Stimulated activated CD8-positive, alpha-beta memory T cell treated with anti-CD3 and anti-CD28 coated beads, Interleukin-4, amount 100 ng/mL, for 48 hours (primary cell): ENCODE measurements around the gene OBSL1.
A peak's percentile ranks its signal among the peaks of the same experiment; 100 is the strongest.

ENCODE experiments used
- DNase-seq: peaks from one replicate; pipeline ENCODE4 v3.0.0-alpha.2; 2020

Gene OBSL1

DNA sequence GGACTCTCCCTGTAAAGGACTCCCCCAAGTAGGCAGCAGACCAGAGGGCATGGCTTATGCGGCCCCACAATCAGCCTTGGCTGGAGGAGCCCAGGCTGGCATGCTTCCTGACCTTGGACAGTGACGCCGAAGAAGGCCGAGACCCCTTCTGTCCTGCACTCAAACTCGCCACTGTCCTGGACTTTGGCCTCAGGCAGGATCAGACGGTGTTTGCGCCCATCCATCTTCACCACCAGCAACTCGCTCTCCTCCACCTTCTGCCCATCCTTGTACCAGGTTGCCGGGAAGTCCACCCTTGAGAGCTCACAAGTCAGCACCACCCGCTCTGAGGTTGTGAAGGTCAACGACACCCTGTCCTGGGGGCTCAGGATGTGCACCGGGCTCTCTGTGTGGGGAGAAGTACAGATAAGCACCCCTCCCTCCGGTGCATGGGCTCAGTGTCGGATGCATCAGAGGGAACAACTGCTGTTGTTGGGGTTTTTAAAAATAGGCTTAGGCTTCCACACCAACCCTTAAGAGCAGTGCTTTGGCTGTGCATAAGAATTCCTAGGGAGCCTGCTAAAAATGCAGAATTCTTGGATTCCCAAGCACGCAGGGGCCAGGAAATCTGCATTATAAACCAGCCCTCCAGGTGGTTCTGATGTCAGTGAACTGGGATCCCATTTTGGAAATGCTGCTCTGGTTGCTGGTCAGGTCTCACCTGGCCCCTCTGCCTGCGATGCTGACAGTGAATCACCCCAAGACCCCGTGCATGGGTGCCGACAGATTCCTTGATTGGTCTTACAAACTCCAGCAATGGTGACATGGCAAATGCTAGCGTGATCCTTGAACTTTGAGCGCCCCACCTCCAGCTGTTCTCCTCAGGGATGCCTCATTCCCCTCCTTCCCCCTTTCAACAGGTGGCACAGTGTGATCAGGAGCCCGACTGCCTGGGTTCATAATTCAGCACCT lies 5.9 kb downstream of the OBSL1 start:
- DNase-seq: no peak

DNA sequence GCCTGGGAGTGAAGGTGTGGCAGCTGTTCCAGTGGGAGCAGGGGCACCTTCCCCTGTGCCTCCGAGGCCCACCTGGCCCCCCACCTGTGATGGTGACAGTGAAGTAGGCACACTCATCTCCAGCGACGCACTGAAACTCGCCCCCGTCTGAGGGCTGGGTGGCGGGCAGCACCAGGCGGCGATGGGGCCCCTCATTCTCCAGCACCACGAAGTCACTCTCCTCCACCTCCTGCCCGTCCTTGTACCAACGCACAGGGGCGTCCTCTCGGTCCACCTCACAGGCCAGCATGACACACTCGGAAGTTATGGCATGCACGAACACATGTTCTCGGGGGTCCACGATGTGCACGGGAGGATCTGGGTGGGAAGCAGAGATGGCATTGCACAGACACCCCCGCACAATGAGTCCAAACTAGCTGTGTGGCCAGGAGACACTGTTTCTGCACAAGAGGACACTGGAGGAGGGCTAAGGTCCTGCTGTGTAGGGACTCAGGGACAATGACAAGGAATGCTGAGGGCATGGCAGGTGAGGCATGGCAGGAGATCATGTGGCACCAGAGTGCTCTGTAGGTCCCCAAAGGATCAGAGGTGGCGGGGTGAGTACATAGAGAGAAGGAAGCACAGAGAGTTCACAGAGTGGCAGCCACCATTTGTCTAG lies 7.9 kb downstream of the OBSL1 start:
- no peak for DNase-seq

DNA sequence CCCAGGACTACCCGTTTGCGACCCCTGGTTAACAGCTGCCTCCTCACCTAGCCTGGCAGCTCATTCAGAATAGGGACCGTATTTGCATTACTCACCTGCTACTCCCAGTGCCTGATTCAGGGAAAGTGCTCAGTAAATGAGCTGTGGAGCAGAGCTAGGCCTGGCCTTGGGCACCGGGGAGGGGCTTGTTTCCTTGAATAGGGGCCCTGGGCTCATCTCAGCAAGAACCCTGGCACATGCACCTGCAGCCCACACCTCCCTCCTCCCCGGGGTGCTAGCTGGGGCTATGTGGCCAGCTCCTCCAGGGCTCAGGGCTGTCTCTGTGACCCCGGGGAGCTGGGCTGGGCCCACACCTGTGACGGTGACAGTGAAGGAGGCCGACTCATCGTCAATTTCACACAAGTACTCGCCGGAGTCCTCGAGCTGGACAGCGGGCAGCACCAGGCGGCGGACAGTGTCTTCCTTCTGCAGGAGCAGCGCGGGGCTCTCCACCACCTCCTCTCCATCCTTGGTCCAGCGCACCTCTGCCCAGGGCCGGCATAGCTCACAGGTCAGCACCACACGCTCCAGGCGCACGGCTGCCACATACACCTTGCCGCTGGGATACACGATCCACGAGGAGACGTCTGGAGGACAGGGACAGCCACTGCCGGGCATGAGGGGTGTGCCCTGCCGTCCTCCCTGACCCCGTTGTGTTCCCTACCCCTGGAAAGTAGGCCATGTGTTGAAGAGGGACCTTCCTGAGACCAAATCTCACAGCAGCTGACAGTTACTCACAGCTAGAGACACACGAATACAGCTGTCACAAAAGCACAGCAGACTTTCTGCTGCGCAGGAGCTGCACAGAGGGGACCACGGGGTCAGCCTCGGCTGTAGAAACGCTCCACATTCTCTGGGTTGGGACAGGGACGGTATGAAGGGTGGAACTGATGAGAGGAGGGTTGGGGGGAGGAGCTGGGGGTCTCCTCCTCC lies 9.0 kb downstream of the OBSL1 start:
- DNase-seq: no peak

DNA sequence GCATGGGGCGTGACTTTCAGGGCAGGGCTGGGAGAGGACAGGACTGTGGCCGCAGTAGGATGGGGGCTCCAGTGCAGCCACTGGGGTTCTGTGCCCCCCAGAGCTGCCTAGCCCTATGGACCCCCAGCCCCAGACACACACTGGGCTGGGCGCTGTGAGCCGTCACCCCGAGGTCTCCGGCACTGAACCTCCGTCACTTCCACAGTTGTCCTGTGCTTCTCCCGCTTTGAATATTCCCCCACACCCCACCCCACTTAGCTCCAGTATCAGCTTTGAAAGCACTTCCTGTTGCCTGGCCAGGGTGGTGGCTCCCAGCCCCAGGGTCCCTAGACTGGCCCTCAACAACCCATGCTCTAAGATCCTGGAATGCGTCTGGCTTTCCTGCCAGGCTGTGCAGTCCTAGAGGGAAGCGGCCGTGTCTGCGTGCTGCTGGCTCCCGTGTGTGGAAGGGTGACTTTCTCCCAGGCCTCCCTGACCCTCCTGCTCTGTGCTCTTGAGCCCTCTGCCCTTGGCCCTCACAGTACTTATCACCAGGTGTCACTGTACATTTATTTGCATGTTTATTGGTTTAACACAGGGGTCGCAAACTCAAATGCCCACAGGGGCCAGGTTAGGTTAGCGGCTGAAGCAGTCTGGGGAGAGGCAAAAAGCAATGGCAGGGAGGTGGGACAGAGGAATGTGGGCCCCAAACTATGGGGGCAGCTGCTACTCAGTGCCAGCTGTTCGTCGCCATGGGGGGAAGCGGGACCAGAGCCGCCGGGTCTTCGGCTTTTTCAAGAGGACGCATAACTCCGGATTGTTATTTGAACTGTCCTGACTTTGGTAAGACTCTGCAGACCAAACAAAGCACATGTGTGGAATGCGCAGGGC lies 9.9 kb downstream of the OBSL1 start:
- no peak for DNase-seq

DNA sequence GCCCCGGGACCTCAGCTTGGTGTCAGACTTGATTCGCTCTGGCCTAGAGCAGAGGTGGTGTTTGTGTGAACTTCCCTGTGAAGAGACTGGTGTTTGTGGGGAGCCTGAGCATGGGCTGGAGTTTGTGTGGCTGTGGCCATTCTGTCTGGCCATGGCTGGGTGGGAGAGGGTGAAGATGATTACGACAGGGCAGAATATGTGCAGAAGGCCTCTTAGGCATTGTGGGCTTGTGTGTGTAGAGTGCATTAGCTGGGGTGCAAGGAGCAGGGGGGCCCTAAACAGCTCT lies 10.5 kb downstream of the OBSL1 start:
- DNase-seq: no peak

DNA sequence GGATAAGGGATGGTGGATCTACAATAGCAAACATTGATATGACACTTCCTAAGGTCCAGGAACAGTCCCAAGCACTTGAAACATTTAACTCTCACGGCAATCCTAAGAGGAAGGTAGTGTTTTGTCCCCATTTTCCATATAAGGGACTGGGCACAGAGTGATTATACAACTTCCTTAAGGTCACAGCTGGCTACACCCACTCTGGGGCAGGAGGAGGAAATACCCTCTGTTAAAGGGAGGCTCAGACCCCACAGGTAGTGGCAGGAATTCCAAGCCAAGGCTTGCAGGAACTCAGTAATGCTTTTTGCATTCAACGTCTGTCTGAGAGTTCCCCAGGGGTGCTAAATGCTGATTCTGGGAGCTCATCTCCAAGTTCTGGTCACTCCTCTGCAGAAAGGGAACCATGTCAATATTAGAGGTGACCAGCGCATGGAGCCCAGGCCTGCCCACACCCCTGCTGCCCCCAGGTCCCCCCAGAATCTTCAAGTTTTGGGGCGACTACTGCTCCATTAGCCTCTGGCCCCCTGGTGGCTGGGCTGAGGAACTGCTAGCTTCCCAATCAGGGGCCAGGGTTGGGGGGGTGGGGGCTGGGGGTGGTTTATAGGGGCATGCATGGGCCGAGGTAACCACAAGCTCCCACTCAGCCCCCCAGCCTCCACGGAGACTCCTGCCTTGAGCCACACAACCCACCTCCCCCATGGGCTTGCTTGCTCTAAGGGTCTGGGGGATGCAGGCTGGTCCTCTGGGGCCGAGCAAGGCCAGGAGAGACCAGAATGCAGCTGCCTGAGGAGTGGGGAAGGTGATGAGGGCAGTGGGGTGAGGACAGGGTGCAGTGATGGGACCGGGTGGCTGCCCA lies 11.1 kb downstream of the OBSL1 start:
- DNase-seq: peak; percentile 37

DNA sequence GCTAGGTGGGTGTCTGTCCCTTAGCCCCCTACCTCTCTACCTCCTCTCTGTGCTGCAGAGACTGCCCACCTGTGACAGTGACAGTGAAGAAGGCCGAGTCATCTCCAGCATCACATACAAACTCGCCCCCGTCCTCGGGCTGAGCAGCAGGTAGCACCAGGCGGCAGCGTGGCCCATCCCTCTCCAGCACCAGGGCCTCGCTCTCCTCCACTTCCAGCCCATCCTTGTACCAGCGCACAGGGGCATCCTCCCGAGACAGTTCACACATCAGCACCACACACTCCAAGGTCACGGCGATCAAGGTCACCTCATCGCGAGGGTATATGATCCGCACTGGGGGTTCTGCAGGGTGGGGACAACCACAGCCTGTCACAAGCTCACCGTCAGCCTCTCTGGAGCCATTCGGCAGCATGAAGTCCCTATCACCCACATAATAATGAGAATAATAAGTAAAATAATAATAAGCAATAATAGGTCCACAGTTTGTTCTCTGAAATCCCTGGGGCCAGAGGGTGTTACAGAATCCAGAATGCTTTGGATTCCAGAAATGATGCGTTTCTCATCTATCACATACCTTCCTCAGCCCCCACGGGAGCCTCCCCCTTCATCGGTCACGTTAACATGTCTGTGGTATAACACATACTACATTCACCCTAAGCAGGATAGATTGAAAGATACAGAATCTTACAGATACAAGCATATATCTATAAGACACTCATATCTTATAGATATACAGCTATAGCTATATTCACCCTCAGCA lies 12.0 kb downstream of the OBSL1 start:
- no peak for DNase-seq

DNA sequence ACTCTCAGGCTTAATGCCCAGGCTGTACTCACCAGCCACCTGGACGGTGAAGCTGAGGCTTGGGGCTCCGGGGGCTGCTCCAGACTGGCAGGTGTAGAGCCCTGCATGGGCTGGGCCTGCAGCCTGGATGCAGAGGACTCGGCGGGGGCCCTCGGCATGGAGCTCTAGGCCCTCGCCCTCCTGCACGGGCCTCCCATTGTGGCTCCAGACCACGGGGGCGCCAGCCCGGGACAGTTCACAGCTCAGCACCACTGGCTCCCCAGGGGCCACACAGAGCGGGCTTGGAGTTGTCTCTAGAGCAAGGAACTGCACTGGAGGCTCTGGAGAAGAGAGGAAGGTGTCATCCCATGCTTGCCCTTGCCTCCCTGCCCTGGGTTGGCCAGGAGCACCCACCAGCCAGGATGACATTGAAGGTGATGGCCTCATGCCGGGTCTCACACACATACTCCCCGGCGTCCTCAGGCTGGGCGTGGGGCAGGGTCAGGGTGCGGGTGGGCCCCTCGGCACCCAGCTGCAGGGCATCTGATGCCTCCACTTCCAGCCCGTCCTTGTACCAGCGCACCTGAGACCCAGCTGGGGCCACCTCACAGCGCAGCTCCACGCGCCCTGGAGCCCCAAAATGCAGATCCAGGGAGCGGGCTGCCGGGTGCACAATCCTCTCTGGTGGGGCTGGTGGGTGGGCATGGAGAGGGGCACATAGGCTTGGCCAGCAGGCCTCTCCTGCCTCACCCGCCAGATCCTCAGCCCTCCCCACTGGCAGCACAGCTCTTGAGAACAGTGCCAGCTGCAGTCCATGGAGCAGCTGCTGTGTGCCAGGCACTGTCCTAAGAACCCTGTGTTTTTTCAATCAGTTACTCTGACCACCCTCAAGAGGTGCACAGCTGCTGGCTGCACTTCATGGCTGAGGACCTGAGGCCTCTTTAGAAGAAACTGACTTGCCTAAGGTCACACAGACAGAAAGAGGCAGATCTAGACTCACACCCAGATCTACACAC lies 13.3 kb downstream of the OBSL1 start:
- DNase-seq: no peak

DNA sequence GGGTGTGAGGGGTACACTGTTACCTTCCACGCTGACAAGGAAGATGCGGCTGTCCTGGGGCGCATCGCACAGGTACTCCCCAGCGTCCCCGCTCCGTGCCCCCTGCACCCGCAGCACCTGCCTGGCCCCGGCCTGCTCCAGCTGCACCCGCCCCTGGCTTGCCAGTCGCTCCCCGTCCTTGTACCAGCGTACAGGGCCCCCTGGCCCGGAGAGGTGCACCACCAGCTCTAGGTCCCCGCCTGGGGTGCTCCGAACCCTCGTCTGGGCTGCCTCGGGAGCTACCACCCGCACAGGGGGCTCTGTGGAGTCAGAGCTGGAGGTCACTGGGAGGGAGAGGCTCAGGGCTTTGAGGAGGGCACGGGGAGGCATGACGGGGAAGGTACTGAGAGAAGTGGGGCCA lies 14.0 kb downstream of the OBSL1 start:
- no peak for DNase-seq

DNA sequence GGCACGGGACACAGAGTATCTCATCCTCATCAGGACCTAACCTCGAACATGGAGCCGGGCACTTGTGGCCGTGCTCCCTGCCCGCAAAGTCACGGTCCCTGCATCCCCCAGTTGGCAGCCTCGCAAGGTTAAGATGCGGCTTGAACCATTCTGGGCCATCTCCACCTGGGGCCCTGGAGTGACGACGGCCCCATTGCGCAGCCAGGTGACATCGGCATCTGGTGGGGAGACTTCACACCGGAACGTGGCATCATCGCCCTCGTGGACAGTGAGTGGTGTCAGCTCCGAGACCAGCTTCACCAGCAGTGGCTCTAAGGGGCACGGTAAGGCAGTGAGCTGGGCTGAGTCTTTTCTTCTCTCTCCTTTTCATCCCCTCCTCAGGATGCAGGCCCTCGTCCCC lies 14.9 kb downstream of the OBSL1 start:
- DNase-seq: no peak

DNA sequence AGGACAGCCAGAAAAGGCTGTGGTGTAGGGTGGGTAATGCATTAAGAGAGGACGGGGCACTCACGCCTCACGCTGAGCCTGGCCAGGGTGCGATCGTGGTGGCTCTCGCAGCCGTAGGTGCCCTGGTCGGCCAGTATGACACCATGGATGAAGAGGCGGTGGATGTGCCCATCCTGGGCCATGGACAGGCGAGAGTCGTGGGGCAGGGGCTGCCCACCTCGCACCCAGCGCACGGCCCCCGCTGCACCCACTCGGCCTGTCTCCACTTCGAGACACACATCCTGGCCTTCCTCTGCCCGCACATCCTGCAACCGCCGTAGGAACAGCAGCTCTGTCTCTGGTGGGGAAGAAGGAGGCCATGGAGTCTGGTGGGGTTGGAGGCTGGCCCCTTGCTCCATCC lies 15.4 kb downstream of the OBSL1 start:
- DNase-seq: no peak

DNA sequence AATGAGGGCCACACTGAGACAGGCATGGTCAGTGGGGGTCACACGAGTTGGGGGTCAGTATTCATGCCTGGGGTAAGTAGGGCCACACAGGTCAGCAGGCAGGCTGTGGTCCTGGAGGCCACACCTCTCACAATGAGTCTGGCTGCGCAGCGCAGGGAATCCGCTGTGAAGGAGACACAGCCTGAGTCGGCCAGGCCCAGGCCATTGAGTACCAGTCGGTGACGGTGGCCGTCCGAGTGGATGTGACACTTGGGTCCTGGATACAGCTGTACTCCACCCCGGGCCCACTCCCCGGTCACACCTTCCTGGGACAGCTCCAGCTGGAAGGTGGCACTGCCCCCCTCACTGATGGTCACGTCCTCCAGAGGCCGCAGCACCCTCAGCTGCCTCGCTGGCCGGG lies 17.0 kb downstream of the OBSL1 start:
- no peak for DNase-seq

DNA sequence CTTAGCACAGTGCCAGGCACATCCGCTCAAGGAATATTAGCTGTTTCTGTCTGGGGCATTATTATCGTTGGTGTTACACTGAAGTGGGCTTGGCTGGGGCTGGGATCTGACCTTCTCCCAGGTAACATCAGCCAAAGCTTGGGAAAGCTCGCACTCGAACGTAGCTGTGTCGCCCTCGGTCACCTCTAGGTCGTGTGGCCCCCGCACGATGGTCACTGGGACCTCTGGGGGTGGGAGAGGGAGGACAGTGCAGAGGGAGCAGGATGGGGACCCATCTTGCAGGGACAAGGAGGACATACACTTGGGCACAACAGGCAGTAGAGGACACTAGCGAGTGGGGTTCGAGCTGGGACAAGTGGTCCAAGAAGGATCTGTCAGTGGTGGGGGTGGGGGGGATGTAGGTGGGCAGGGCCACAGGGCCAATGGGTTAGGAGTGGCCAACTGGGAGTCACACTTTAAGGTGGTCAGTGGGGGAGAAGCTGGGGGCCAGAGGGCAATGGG lies 17.8 kb downstream of the OBSL1 start:
- no peak for DNase-seq

DNA sequence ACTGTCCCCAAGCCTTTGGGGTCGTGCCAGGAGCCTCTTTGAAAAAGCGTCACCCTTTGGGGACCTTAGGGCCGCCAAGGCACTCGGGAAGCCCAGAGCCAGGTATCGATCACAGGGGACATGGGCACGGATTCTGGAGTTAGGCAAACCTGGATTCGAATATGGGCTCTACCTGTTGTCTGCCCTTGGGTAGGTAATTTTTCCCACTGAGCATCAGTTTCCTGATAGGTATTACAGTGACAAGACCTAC lies 18.2 kb downstream of the OBSL1 start:
- no peak for DNase-seq

DNA sequence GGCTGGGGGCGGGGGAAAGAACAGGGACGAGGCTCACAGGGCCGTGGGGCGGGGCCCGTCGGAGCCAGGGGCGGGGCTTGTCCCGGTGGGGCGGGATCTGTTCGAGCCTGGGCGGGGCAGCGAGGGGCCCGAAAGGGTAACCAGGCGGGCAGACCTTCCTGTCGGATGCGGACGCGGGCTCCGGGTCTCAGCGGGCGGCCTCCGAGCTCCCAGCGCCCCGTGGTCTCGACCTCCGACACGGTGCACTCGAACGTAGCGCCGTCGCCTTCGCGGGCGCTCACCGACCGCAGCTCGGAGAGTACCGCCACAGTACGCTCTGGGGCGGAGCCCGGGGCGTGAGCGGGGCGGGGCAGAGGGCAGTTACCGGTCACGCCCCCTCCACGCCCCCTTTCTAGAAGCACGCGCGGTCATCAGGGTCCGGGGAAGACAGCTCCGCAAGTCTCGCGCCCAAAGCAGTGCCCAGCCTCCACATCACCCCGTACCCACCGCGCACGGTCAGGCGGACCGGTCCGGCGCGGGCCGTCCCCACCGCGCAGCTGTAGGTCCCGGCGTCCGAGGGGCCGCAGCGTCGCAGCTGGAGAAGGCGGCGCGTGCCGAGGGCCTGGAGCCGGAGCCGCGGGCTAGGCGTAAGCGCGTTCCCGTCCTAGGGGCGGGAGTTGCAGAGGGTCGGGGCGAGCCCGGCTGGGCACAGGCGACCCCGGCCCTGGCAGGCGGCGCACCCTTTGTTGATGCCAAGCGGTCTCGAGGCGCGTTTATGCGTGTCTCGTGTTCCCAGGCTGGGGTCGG lies 18.8 kb downstream of the OBSL1 start:
- peak; percentile 92 for DNase-seq

DNA sequence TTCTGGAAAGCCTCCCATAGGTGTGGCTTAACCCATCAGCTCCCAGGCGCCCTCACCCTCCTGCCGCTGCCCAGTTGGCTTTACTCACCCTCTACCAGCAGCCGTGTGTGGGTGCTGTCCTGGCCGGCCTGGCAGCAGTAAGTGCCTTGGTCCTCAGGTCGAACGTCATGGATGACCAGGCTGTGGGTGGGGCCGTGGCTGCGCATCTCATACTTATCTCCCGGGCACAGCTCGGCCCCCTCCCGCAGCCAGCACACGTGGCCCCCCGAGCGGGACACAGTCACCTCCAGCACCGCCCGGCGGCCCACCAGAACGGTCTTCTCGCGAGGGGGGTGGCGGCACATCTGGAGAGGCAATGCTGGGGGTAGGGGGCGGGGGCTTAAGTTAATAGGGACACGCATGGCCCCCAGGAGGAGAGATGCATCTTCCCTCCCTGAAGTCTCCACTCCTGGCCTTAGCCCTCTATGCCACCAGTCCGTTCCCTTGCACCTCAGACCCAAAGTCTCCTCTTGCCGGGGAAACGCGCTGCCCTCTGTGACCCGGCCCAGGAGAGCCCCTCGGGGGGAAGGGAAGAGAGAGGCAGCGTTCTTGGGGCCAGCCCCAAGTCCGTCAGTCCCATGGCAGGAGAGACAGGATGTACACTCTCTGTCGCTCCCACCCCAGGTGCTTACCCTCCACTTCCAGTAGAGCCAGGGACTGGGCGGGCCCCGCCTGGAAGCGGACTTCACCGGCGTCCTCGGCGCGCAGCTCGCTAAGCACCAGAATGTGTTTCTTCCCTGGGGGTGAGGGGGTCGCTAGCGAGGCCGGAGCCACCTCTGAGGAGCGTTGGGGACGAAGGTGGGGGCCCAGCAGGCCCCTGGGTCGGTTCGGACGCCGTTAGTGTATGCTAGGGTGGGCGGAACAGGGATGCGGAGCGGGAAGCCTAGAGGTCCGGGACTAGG lies 19.6 kb downstream of the OBSL1 start:
- DNase-seq: no peak

DNA sequence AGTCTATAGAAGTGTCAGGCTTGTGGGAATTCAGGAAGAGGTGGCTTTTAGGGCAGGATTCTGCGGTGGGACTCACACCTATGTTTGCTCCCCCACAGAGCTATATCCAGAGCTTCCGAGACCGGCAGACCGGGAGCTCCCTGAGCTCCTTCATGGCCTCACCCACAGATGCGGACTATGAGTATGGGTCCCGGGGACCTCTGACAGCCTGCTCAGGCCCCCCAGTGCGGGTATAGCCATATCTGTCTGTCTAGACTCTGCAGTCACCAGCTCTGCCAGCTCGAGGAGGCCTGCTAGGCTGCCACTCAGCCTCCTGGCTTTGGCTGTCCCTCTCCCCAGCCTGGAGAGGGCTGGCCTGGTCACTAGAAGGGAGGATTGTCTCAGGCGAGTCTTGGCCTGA lies 21.7 kb downstream of the OBSL1 start:
- DNase-seq: no peak
